Rectal smooth muscle tissue (tissue), 1 donor: ENCODE results near the gene ELOVL7.
"Not testable (repeated sequence)": the region's sequence is repeated elsewhere in the genome, so short reads cannot be mapped to it uniquely, and the experiment has no call there.

ENCODE experiments used
- H3K27ac ChIP-seq: one replicate; pipeline ENCODE4 v1.7.0; 2013; ENCODE audit warnings: low read depth, low read length, inconsistent platforms
- H3K27me3 ChIP-seq: one replicate; pipeline ENCODE4 v1.7.0; 2013; ENCODE audit warnings: low read length; ENCODE audit not compliant: control insufficient read depth, insufficient read depth
- H3K36me3 ChIP-seq: one replicate; pipeline ENCODE4 v1.7.0; 2013; ENCODE audit warnings: low read length; ENCODE audit not compliant: control insufficient read depth, insufficient read depth
- H3K4me1 ChIP-seq: one replicate; pipeline ENCODE4 v1.7.0; 2013; ENCODE audit warnings: low read length; ENCODE audit not compliant: control insufficient read depth, insufficient read depth
- H3K4me3 ChIP-seq: one replicate; pipeline ENCODE4 v1.7.0; 2013; ENCODE audit warnings: low read length
- H3K9ac ChIP-seq: one replicate; pipeline ENCODE4 v1.7.0; 2013; ENCODE audit warnings: low read length

The ELOVL7 gene

DNA sequence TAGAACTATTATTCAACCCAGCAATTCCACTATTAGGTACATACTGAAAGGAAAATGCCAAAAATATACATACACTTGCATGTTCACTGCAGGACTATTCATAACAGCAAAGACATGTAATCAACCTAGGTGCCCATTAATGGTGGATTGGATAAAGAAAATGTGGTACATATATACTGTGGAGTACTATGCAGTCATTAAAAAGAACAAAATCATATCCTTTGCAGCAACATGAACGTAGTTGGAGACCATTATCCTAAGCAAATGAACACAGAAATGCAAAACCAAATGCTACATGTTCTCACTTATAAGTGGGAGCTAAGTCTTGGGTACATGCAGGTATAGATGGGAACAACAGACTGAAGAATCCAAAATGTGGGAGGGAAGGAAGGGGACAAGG lies 67.7 kb downstream of the ELOVL7 start:
- H3K4me1 ChIP-seq = no peaks in the 10 kb centered on the region
- no peak overlapping the region for H3K9ac ChIP-seq
- H3K36me3 ChIP-seq = no peaks in the 10 kb centered on the region
- no peak overlapping the region for H3K27ac ChIP-seq
- H3K27me3 ChIP-seq = no peaks in the 10 kb centered on the region
- no peak overlapping the region for H3K4me3 ChIP-seq

- Histone ChIP-seq H3K4me3 (no peak overlapping the region), H3K27me3 (no peaks in the 10 kb centered on the region), H3K4me1 (no peaks in the 10 kb centered on the region), H3K36me3 (no peaks in the 10 kb centered on the region), H3K27ac (no peak overlapping the region), H3K9ac (no peak overlapping the region)
These were observed 78.9 kb downstream of the ELOVL7 start for GRCh38 chr5:60765019-60765709.

- Histone ChIP-seq H3K27me3 (no peaks in the 10 kb centered on the region), H3K4me3 (no peak overlapping the region), H3K9ac (no peak overlapping the region), H3K27ac (no peak overlapping the region), H3K4me1 (no peaks in the 10 kb centered on the region), H3K36me3 (no peaks in the 10 kb centered on the region)
These were observed 81.0 kb downstream of the ELOVL7 start for GRCh38 chr5:60763061-60763460.

DNA sequence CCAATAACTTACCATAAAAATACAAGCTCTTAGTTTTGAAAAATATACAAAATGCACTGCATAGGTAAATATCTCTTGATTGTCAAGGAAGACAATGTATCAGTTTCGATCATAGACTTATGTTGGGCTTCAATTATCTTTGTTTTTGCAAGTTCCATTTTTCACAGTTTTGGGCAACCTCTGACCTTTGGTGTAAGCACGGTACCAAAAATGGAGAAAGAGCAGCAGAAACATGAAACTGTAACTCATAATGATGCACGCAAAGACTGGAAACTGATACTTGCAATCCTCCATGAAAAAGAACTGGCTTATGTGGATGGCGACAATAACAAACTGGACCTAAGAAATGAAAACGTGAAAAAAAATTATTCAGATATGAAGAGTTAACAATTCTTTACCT lies 89.6 kb downstream of the ELOVL7 start:
- Histone ChIP-seq H3K4me1 (no peaks in the 10 kb centered on the region), H3K4me3 (no peak overlapping the region), H3K27me3 (no peaks in the 10 kb centered on the region), H3K36me3 (no peaks in the 10 kb centered on the region), H3K9ac (no peak overlapping the region), H3K27ac (no peak overlapping the region)

DNA sequence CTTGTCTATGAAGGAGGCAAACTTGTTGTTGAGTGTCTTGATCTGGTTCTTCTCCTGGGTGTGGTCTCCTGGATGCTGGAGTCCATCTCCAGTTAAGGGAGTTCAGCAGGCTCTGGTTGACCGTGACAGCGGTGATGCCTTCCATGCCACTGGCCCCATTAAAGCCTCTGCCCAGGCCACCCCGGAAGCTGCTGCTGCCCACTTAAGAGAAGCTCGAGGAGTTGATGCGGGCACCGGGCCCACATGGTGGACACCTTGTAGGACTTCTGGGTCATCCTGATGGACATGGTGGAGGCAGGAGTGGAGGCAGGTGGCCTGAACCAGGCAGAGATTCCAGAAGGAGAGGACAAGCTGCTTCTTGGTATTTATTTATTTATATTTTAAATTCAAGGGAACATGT lies 99.4 kb downstream of the ELOVL7 start:
- Histone ChIP-seq H3K4me1 (no peaks in the 10 kb centered on the region), H3K27ac (no peak overlapping the region), H3K36me3 (no peaks in the 10 kb centered on the region), H3K4me3 (no peak overlapping the region), H3K27me3 (no peaks in the 10 kb centered on the region), H3K9ac (no peak overlapping the region)

- H3K36me3 ChIP-seq = no peaks in the 10 kb centered on the region
- H3K9ac ChIP-seq = no peak overlapping the region
- no peak overlapping the region for H3K4me3 ChIP-seq
- no peaks in the 10 kb centered on the region for H3K27me3 ChIP-seq
- no peak overlapping the region for H3K27ac ChIP-seq
- no peaks in the 10 kb centered on the region for H3K4me1 ChIP-seq
These were observed 100.4 kb downstream of the ELOVL7 start for GRCh38 chr5:60743511-60744314.

DNA sequence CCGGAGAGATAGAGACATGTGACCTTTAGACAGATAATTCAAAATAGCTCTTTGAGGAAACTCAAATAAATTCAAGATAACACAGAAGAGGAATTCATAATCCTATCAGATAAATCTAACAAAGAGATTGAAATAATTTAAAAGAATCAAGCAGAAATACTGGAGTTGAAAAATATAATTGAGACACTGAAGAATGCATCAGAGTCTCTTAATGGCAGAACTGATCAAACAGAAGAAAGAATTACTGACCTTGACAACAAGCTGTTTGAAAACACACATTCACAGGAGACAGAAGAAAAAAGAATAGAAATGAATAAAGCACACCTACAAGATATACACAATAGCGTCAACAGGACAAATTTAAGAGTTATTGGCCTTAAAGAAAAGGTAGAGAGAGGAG lies 103.7 kb downstream of the ELOVL7 start:
- no peak overlapping the region for H3K9ac ChIP-seq
- H3K4me3 ChIP-seq = no peak overlapping the region
- no peaks in the 10 kb centered on the region for H3K27me3 ChIP-seq
- H3K27ac ChIP-seq = no peak overlapping the region
- no peaks in the 10 kb centered on the region for H3K36me3 ChIP-seq
- no peaks in the 10 kb centered on the region for H3K4me1 ChIP-seq

DNA sequence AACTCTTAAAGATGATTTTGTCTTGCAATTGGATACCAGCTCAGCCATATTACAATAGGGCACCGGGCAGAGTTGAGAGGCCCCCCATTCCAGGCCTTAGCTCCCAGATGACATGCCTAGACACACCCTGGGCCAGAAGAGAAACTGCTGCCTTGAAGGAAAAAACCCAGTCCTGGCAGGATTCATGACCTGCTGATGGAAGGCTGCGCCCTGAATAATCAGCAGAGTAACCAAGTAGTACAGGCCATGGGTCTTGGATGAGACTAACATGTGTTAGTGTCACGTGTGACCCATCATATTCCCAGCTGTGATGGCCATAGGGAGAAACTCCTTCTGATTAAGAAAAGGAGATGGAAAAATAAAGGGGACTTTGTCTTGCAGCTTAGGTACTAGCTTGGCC lies 105.1 kb downstream of the ELOVL7 start:
- H3K27ac ChIP-seq = no peak overlapping the region
- H3K4me3 ChIP-seq = no peak overlapping the region
- no peaks in the 10 kb centered on the region for H3K27me3 ChIP-seq
- no peak overlapping the region for H3K9ac ChIP-seq
- H3K36me3 ChIP-seq = no peaks in the 10 kb centered on the region
- no peaks in the 10 kb centered on the region for H3K4me1 ChIP-seq

DNA sequence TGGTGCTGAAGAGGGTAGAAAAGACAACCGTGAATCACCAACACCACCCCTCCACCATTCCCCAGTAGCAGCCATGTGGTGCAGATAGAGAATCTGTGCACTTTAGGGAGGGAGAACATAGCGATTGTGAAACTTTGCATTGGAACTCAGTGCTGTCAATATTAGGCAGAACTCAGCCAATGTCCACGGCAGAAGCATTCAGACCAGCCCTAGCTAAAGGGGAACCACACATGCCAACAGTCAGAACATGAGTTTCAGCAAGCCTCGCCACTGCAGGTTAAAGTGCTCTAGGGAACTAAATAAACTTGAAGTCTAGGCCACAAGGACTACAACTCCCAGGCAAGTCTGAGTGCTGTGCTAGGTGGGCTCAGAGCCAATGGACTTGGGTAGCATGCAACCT lies 105.6 kb downstream of the ELOVL7 start:
- Histone ChIP-seq H3K4me1 (no peaks in the 10 kb centered on the region), H3K27ac (no peak overlapping the region), H3K27me3 (no peaks in the 10 kb centered on the region), H3K9ac (no peak overlapping the region), H3K4me3 (no peak overlapping the region), H3K36me3 (no peaks in the 10 kb centered on the region)

GRCh38 chr5:60730858-60731257 lies 113.2 kb downstream of the ELOVL7 start:
- not testable (repeated sequence) for H3K4me3 ChIP-seq, H3K9ac ChIP-seq, H3K4me1 ChIP-seq, H3K36me3 ChIP-seq, H3K27me3 ChIP-seq, H3K27ac ChIP-seq

DNA sequence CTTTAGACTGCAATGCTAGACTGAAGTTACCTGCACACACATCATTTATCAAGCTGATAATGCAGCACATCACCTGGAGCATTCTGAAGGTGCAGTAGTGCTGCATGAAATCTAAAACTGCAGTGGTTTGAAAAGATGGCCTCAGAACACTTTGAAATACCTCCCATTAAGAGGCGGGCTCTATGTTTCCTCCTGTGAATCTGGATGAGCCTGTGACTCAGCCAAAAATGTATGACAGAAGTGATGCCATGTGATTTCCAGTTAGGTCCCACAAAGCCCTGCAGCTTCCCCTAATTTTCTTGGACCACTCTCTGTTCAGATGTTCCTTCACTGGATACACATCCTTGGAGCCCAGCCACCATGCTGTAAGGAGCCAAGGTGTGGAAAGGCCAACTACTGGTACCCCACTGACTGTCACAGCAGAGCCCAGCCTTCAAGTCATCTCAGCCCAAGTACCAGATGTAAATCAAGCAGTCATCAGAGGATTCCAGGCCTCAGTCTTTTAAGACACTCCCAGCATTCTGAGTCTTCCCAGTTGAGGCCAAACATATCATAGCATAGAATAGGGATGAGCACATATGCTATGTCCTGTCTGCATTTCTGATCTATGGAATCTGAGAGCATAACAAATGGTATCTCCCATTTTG lies 116.9 kb downstream of the ELOVL7 start:
- H3K4me1 ChIP-seq = no peaks in the 10 kb centered on the region
- no peak overlapping the region for H3K9ac ChIP-seq
- H3K27me3 ChIP-seq = no peaks in the 10 kb centered on the region
- no peaks in the 10 kb centered on the region for H3K36me3 ChIP-seq
- no peak overlapping the region for H3K4me3 ChIP-seq
- no peak overlapping the region for H3K27ac ChIP-seq

DNA sequence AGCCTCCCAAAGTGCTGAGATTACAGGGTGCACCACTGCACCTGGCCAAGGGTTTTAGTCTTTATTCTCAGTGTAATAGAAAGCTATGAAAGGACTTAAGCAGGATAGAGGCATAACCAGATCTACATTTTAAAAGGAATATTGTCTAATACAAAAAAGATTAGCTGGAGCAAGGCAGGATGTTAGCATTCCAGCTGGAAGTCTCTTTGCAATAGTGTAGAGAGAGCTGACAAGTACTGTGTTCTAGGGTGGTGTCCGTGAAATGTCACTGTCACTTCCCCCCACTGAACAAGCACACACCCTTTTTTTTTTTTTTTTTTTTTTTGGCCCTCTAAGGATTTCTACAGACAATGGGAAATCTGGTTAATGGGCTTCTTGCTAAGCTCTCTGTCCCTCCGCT lies 119.9 kb downstream of the ELOVL7 start:
- H3K4me1 ChIP-seq = no peaks in the 10 kb centered on the region
- H3K9ac ChIP-seq = no peak overlapping the region
- H3K27me3 ChIP-seq = no peaks in the 10 kb centered on the region
- no peaks in the 10 kb centered on the region for H3K36me3 ChIP-seq
- no peak overlapping the region for H3K4me3 ChIP-seq
- no peak overlapping the region for H3K27ac ChIP-seq
